HL-60 (cell line): Measurements from ENCODE around the gene CLK4.

Experiments
- CTCF ChIP-seq: IDR thresholded peaks from one replicate; pipeline ENCODE4 v1.5.1; 2011; ENCODE audit warnings: low read length, control low read depth, inconsistent platforms; ENCODE audit not compliant: insufficient read depth
- GABPA ChIP-seq: IDR thresholded peaks from 2 replicates; pipeline ENCODE4 v1.6.1; 2012; ENCODE audit warnings: low read depth
- POLR2AphosphoS5 ChIP-seq: IDR thresholded peaks from 2 replicates; pipeline ENCODE4 v1.6.1; 2012; ENCODE audit warnings: low read depth
- REST ChIP-seq: IDR thresholded peaks from 2 replicates; pipeline ENCODE4 v1.6.1; 2012; ENCODE audit warnings: low read depth; ENCODE audit not compliant: insufficient replicate concordance
- SPI1 ChIP-seq: IDR thresholded peaks from 2 replicates; pipeline ENCODE4 v1.6.1; 2012; ENCODE audit warnings: low read depth, mild to moderate bottlenecking, borderline replicate concordance

GRCh38 chr5:178674334-178674733 lies 47.5 kb upstream of the CLK4 start:
- TF ChIP-seq CTCF (no peak), POLR2AphosphoS5 (no peak), REST (no peak), GABPA (no peak), SPI1 (no peak)
